Type B pancreatic cell (in vitro differentiated cells): ENCODE measurements around the gene DFFB. TPM values are rescaled to one million over a fixed set of nuclear protein-coding genes. Genes with fewer than 3 reads are reported as not detected.

Source experiments
- DNase-seq: peaks from one replicate; pipeline ENCODE4 v3.0.0; 2021; ENCODE audit warnings: mixed read lengths; ENCODE audit not compliant: unreplicated experiment; ENCODE audit errors: extremely low spot score
- H3K27ac Mint-ChIP-seq: 2 replicates; pipeline ENCODE4 v1.8.0; 2021; ENCODE audit warnings: mild to moderate bottlenecking, mixed read lengths
- H3K27me3 Mint-ChIP-seq: 2 replicates; pipeline ENCODE4 v1.8.0; 2021; ENCODE audit warnings: mixed read lengths
- H3K36me3 Mint-ChIP-seq: 2 replicates; pipeline ENCODE4 v1.8.0; 2021; ENCODE audit warnings: mixed read lengths
- H3K4me1 Mint-ChIP-seq: one replicate; pipeline ENCODE4 v1.8.0; 2021; ENCODE audit warnings: mixed read lengths; ENCODE audit not compliant: unreplicated experiment
- H3K4me3 Mint-ChIP-seq: 2 replicates; pipeline ENCODE4 v1.8.0; 2021; ENCODE audit warnings: mild to moderate bottlenecking, mixed read lengths
- H3K9me3 Mint-ChIP-seq: 2 replicates; pipeline ENCODE4 v1.8.0; 2021; ENCODE audit warnings: mixed read lengths
- total RNA-seq: library from RNA; stranded (reverse); gene quantifications from 2 replicates; pipeline ENCODE4 v1.2.1, GENCODE V29; 2021; ENCODE audit warnings: low replicate concordance
- TF ChIP-seq, protein P1 (sequence below): fragments of 200-600 bp; sonication (generic); conservative IDR thresholded peaks from 2 replicates; pipeline ENCODE4 v1.5.0; 2021; ENCODE audit warnings: antibody characterized with exemption, mild to moderate bottlenecking

DFFB gene
- total RNA-seq, 1 donor from 2014 or later = 10.6 TPM

- H3K27me3 Mint-ChIP-seq = no peaks in the 10 kb centered on the region
- no peak overlapping the region for H3K4me3 Mint-ChIP-seq
- H3K36me3 Mint-ChIP-seq = peaks cover 25% of the 10 kb centered on the region
- no peaks in the 10 kb centered on the region for H3K9me3 Mint-ChIP-seq
- no peak for DNase-seq
- H3K27ac Mint-ChIP-seq = no peak overlapping the region
- peaks cover 8% of the 10 kb centered on the region for H3K4me1 Mint-ChIP-seq
- TF ChIP-seq, protein P1, sequence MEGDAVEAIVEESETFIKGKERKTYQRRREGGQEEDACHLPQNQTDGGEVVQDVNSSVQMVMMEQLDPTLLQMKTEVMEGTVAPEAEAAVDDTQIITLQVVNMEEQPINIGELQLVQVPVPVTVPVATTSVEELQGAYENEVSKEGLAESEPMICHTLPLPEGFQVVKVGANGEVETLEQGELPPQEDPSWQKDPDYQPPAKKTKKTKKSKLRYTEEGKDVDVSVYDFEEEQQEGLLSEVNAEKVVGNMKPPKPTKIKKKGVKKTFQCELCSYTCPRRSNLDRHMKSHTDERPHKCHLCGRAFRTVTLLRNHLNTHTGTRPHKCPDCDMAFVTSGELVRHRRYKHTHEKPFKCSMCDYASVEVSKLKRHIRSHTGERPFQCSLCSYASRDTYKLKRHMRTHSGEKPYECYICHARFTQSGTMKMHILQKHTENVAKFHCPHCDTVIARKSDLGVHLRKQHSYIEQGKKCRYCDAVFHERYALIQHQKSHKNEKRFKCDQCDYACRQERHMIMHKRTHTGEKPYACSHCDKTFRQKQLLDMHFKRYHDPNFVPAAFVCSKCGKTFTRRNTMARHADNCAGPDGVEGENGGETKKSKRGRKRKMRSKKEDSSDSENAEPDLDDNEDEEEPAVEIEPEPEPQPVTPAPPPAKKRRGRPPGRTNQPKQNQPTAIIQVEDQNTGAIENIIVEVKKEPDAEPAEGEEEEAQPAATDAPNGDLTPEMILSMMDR = no peak
Observed at GRCh38 chr1:3892748-3893147, 35.5 kb downstream of the DFFB start.

GRCh38 chr1:3893190-3893589 lies 35.9 kb downstream of the DFFB start:
- peaks cover 8% of the 10 kb centered on the region for H3K4me1 Mint-ChIP-seq
- no peak overlapping the region for H3K27ac Mint-ChIP-seq
- no peak overlapping the region for H3K4me3 Mint-ChIP-seq
- H3K27me3 Mint-ChIP-seq = no peaks in the 10 kb centered on the region
- H3K9me3 Mint-ChIP-seq = no peaks in the 10 kb centered on the region
- no peak for DNase-seq
- H3K36me3 Mint-ChIP-seq = peaks cover 20% of the 10 kb centered on the region
- TF ChIP-seq, protein P1 = no peak

DNA sequence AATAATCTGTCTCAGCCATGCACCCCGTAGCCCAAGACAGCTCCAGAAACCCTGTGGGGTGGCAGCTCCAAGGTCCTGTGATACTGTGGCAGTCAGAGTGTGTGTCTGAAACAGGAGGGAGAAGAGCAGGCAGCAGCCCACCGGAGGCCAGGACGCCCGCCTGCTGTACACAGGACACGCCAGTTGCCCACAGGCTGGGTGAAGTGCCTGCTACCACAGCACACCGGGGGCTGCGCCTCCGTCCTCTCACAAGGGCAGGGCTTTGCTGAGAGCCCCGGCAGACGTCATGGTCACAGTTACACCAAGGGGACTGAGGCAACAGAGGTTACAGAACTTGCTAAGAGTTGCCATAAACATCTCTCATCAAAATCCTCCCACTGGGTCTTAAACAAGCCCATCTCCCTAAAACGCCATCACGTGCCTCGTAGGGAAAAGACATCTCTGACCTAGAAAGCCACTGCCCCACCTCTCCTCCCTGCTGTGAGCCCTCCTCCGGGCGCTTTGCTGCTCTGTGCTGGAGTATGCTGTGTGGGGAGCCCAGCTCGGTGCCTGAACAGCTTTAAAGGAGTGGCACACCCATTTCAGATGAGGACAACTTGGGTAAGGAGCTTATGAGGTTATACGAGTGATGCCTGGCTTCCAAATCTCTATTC lies 37.5 kb downstream of the DFFB start:
- peaks cover 18% of the 10 kb centered on the region for H3K4me1 Mint-ChIP-seq
- no peaks in the 10 kb centered on the region for H3K27me3 Mint-ChIP-seq
- H3K9me3 Mint-ChIP-seq = peaks cover 5% of the 10 kb centered on the region
- H3K36me3 Mint-ChIP-seq = peaks cover 25% of the 10 kb centered on the region
- DNase-seq = no peak
- H3K27ac Mint-ChIP-seq = no peak overlapping the region
- TF ChIP-seq, protein P1 = no peak
- no peak overlapping the region for H3K4me3 Mint-ChIP-seq

- no peak overlapping the region for H3K4me3 Mint-ChIP-seq
- TF ChIP-seq, protein P1 = no peak
- no peak for DNase-seq
- H3K36me3 Mint-ChIP-seq = peaks cover 22% of the 10 kb centered on the region
- H3K4me1 Mint-ChIP-seq = peaks cover 18% of the 10 kb centered on the region
- no peak overlapping the region for H3K27ac Mint-ChIP-seq
- peaks cover 5% of the 10 kb centered on the region for H3K9me3 Mint-ChIP-seq
- H3K27me3 Mint-ChIP-seq = no peaks in the 10 kb centered on the region
Observed at GRCh38 chr1:3895279-3895950, 38.1 kb downstream of the DFFB start.

DNA sequence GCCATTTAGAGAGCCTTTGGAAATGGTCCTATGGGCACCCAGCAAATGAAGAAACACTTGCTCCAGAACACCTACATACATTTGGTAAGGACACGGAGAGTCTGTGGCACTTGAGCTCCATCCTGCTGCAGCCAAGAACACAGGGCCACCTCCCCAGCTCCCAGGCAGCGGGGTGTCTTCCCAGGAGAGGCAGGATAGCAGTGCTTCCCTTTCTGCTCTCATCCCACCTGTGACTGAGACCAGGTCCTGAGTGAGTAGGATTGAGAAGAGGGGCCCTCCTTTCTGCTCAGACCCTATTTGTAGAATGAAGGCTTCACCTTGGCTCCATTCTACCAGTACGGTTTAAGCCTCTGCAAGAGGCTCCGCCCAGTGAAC lies 38.7 kb downstream of the DFFB start:
- no peak for DNase-seq
- Mint-ChIP-seq H3K9me3 (peaks cover 5% of the 10 kb centered on the region), H3K27me3 (no peaks in the 10 kb centered on the region), H3K36me3 (peaks cover 22% of the 10 kb centered on the region), H3K4me1 (peaks cover 18% of the 10 kb centered on the region), H3K4me3 (no peak overlapping the region), H3K27ac (no peak overlapping the region)
- TF ChIP-seq, protein P1 = no peak
